Sigmoid colon (tissue), 3 donors: ENCODE measurements around the gene ITGB2.

Experiments used
- CTCF ChIP-seq, 4 experiments: fragments of 450-650 bp in 3 of 4; fragments of 200-600 bp in 1 of 4; IDR thresholded peaks; one replicate each; pipeline ENCODE4 v1.5.1; 2016 to 2019; ENCODE audit warnings: antibody characterized with exemption in 4 of 4, mild to moderate bottlenecking in 3 of 4, moderate library complexity in 2 of 4
- POLR2A ChIP-seq, 2 donors: fragments of 450-650 bp; IDR thresholded peaks; one replicate each; pipeline ENCODE4 v1.6.1; 2016; ENCODE audit warnings: antibody characterized with exemption in 2 of 2, mild to moderate bottlenecking in 2 of 2, moderate library complexity in 2 of 2

GRCh38 chr21:44947930-44948331 lies 27.2 kb upstream of the ITGB2 start:
- TF ChIP-seq CTCF (IDR thresholded peaks at IDR 0.05) = no peak
- no peak for TF ChIP-seq POLR2A (IDR thresholded peaks at IDR 0.05)
